ENCODE data around the gene GNL3. TPM values are rescaled to one million over a fixed set of nuclear protein-coding genes. Genes with fewer than 3 reads are reported as not detected.
"Not testable (repeated sequence)": the region's sequence is repeated elsewhere in the genome, so short reads cannot be mapped to it uniquely, and the experiment has no call there.

Gene GNL3
- total RNA-seq, 1 donor from 2014 or later: 85.9 TPM

DNA sequence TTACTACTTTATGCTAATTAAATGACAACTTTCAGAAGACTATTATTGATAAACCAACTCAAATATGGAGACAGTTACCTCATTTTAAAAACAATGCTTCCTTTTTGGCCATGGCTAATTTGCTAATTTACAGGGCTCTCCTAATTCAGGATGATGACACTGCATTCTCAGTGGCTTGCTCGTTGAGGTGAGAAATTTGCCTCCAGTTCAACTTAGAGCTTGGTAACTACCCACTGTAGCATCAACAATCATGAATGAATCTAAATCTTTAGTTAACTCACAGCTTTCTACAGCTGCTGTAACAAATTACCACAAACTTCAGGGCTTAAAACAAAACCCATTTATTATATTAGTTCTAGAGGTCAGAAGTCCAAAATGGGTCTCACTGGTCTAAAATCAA lies 14.2 kb upstream of the GNL3 start:
- Mint-ChIP-seq H3K36me3 (ENCODE audit: insufficient read depth) (peaks cover 25% of the 10 kb centered on the region), H3K4me3 (ENCODE audit: low read depth) (no peak overlapping the region), H3K27ac (peak overlapping the region; percentile 24), H3K9me3 (ENCODE audit: low read depth) (no peaks in the 10 kb centered on the region), H3K27me3 (no peaks in the 10 kb centered on the region), H3K4me1 (ENCODE audit: low read depth) (no peaks in the 10 kb centered on the region)
- TF ChIP-seq, protein P1, sequence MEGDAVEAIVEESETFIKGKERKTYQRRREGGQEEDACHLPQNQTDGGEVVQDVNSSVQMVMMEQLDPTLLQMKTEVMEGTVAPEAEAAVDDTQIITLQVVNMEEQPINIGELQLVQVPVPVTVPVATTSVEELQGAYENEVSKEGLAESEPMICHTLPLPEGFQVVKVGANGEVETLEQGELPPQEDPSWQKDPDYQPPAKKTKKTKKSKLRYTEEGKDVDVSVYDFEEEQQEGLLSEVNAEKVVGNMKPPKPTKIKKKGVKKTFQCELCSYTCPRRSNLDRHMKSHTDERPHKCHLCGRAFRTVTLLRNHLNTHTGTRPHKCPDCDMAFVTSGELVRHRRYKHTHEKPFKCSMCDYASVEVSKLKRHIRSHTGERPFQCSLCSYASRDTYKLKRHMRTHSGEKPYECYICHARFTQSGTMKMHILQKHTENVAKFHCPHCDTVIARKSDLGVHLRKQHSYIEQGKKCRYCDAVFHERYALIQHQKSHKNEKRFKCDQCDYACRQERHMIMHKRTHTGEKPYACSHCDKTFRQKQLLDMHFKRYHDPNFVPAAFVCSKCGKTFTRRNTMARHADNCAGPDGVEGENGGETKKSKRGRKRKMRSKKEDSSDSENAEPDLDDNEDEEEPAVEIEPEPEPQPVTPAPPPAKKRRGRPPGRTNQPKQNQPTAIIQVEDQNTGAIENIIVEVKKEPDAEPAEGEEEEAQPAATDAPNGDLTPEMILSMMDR (IDR thresholded peaks at IDR 0.05; ENCODE audit: unreplicated experiment): no peak
- DNase-seq (ENCODE audit: low spot score, unreplicated experiment): no peak

DNA sequence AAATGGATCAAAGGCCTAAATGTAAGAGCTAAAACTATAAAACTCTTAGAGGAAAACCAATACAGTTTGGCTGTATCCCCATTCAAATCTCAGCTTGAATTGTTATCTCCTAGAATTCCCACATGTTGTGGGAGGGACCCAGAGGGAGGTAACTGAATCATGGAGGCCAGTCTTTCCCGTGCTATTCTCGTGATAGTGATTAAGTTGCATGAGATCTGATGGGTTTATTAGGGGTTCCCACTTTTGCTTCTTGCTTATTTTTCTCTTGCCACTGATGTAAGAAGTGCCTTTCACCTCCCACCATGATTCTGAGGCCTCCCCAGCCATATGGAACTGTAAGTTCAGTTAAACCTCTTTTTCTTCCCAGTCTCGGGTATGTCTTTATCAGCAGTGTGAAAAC lies 9.6 kb upstream of the GNL3 start:
- peaks cover 38% of the 10 kb centered on the region for H3K36me3 Mint-ChIP-seq (ENCODE audit: insufficient read depth)

DNA sequence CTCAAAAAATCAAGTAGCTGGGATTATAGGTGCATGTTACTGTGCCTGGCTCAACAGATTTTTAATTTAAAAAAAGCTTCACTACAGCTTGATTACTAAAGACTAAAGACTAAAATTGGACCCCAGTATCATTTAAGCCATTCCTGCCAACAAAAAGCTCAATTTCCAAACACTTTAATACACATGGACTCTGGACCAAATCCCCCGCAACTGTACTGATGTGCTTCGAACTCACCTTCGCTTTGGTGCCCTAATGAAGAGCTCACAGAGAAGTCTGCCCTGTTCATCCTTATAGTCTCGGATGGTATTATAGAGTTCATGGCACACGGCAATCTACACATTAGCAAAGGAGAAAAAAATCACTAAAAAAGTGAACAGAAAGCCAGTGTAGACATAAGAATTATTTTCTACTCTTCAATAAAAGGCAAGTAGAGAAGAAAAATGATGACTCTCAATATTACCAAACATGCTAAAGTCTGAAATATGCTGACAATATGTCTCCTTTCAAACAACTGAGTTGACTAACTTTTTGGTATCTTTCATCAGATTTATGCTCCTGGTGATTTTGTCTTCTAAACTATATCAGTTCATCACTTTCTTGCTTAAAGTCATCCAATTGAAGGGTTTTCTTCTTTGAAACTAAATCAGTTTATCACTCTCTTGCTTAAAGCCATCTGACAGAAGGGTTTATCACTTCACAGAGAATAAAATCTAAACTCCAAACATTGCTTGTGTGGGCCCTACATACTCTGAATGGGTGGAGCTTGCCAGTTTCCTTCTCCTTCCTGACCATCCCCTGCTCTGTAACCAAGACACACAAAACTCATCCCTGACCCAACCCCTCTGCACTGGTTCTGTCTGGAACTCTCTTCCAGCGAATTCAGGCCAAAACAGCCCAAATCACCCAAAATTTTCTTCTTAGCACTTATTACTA lies 7.3 kb upstream of the GNL3 start:
- Mint-ChIP-seq H3K27ac (peak overlapping the region; percentile 14), H3K27me3 (no peaks in the 10 kb centered on the region), H3K4me3 (ENCODE audit: low read depth) (no peak overlapping the region), H3K36me3 (ENCODE audit: insufficient read depth) (peaks cover 33% of the 10 kb centered on the region), H3K4me1 (ENCODE audit: low read depth) (peaks cover 13% of the 10 kb centered on the region), H3K9me3 (ENCODE audit: low read depth) (no peaks in the 10 kb centered on the region)
- TF ChIP-seq, protein P1 (IDR thresholded peaks at IDR 0.05; ENCODE audit: unreplicated experiment): no peak
- DNase-seq (ENCODE audit: low spot score, unreplicated experiment): no peak

More for the DNA sequence above, 9.6 kb upstream of the GNL3 start:
- H3K27me3 Mint-ChIP-seq; H3K9me3 Mint-ChIP-seq (ENCODE audit: low read depth); H3K4me1 Mint-ChIP-seq (ENCODE audit: low read depth); DNase-seq (ENCODE audit: low spot score, unreplicated experiment); H3K4me3 Mint-ChIP-seq (ENCODE audit: low read depth): not testable (repeated sequence)
- H3K27ac Mint-ChIP-seq: peak overlapping the region; percentile 33

DNA sequence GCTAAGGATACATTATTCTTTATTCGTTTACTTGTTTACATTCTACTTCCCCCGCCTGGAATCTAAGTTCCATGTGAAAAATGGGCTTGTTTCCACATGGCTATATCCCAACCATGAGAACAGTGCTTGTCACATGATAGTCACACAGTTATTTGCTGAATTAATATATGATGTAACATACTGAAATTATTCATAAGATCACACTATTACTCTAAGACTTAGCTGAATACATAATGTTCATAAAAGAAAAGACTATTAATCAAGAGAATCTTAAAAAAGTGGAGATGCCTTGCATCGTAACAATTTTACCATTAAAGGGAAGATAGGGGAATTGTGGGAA lies 6.7 kb upstream of the GNL3 start:
- H3K36me3 Mint-ChIP-seq (ENCODE audit: insufficient read depth): peaks cover 33% of the 10 kb centered on the region
- no peaks in the 10 kb centered on the region for H3K9me3 Mint-ChIP-seq (ENCODE audit: low read depth)
- H3K4me1 Mint-ChIP-seq (ENCODE audit: low read depth): peaks cover 18% of the 10 kb centered on the region

DNA sequence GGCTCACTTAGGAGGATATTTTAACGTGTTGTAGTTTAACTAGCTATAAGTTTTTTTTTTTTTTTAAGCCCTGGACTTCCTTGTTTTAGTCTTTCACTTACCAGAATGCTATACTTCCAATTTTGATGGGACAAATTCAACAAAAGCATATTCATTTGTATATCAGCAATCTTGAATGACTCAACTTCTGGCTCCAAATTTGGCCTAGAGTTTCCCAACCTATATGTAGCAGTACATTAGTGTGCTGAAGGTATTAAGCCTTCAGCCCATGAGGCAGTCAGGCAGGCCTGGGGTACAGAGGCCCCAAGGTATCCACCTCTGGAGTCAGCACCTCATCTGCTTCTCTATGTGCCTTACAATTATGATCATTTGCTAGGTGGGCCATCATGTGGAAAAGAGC lies 6.0 kb upstream of the GNL3 start:
- H3K36me3 Mint-ChIP-seq (ENCODE audit: insufficient read depth): peaks cover 32% of the 10 kb centered on the region

More for the DNA sequence above, 6.7 kb upstream of the GNL3 start:
- TF ChIP-seq, protein P1 (IDR thresholded peaks at IDR 0.05; ENCODE audit: unreplicated experiment): no peak
- Mint-ChIP-seq H3K4me3 (ENCODE audit: low read depth) (no peak overlapping the region), H3K27ac (no peak overlapping the region), H3K27me3 (no peaks in the 10 kb centered on the region)
- DNase-seq (ENCODE audit: low spot score, unreplicated experiment): no peak

More for the DNA sequence above, 6.0 kb upstream of the GNL3 start:
- Mint-ChIP-seq H3K27ac (no peak overlapping the region), H3K4me1 (ENCODE audit: low read depth) (peaks cover 24% of the 10 kb centered on the region), H3K4me3 (ENCODE audit: low read depth) (no peak overlapping the region), H3K27me3 (no peaks in the 10 kb centered on the region), H3K9me3 (ENCODE audit: low read depth) (no peaks in the 10 kb centered on the region)
- TF ChIP-seq, protein P1 (IDR thresholded peaks at IDR 0.05; ENCODE audit: unreplicated experiment): no peak
- no peak for DNase-seq (ENCODE audit: low spot score, unreplicated experiment)
